ENCODE results near the gene PSMB10.
"Not testable (repeated sequence)": the region's sequence is repeated elsewhere in the genome, so short reads cannot be mapped to it uniquely, and the experiment has no call there.

Gene PSMB10

GRCh38 chr16:67942200-67942509, 5.5 kb upstream of the PSMB10 start:
- DNase-seq (ENCODE audit: low read depth in 2 of 2): no peak

- DNase-seq (ENCODE audit: low read depth in 2 of 2): no peak
Observed at GRCh38 chr16:67941469-67942199, 5.0 kb upstream of the PSMB10 start.

- DNase-seq (ENCODE audit: low read depth in 2 of 2): no peak
Observed at GRCh38 chr16:67940446-67941089, 3.9 kb upstream of the PSMB10 start.

GRCh38 chr16:67939507-67940445, 3.1 kb upstream of the PSMB10 start:
- DNase-seq (ENCODE audit: low read depth in 2 of 2): peak in 1 of 2 donors; percentile 52

- DNase-seq (ENCODE audit: low read depth in 2 of 2): not testable (repeated sequence)
Observed at GRCh38 chr16:67937713-67938112, 1.1 kb upstream of the PSMB10 start.

GRCh38 chr16:67936880-67937605, 393 bp upstream of the PSMB10 start:
- DNase-seq (ENCODE audit: low read depth in 2 of 2): peak; percentile 56 to 61

GRCh38 chr16:67935402-67936123, 1.1 kb downstream of the PSMB10 start:
- peak; percentile 93 for DNase-seq (ENCODE audit: low read depth in 2 of 2)

GRCh38 chr16:67935101-67935401, 1.6 kb downstream of the PSMB10 start:
- DNase-seq (ENCODE audit: low read depth in 2 of 2): no peak

- no peak for DNase-seq (ENCODE audit: low read depth in 2 of 2)
Observed at GRCh38 chr16:67934306-67935100, 2.1 kb downstream of the PSMB10 start.

GRCh38 chr16:67933805-67934204, 2.8 kb downstream of the PSMB10 start:
- no peak for DNase-seq (ENCODE audit: low read depth in 2 of 2)

- DNase-seq (ENCODE audit: low read depth in 2 of 2): no peak
Observed at GRCh38 chr16:67932462-67932840, 4.2 kb downstream of the PSMB10 start.

- DNase-seq (ENCODE audit: low read depth in 2 of 2): no peak
Observed at GRCh38 chr16:67931712-67932461, 4.8 kb downstream of the PSMB10 start, which contains the start of gene CTRL. CTRL (minus strand) TSS chr16:67931862; CDS start chr16:67931852, 10 bp downstream.

- no peak for DNase-seq (ENCODE audit: low read depth in 2 of 2)
Observed at GRCh38 chr16:67930678-67931211, 5.9 kb downstream of the PSMB10 start.

GRCh38 chr16:67930191-67930590, 6.5 kb downstream of the PSMB10 start:
- DNase-seq (ENCODE audit: low read depth in 2 of 2): no peak

- peak; percentile 64 to 69 for DNase-seq (ENCODE audit: low read depth in 2 of 2)
Observed at GRCh38 chr16:67928561-67929364, 7.9 kb downstream of the PSMB10 start.

- DNase-seq (ENCODE audit: low read depth in 2 of 2): no peak
Observed at GRCh38 chr16:67928147-67928546, 8.5 kb downstream of the PSMB10 start.

GRCh38 chr16:67927131-67927941, 9.3 kb downstream of the PSMB10 start:
- DNase-seq (ENCODE audit: low read depth in 2 of 2): no peak
